ENCODE data around the gene REEP1. TPM values are rescaled to one million over a fixed set of nuclear protein-coding genes. Genes with fewer than 3 reads are reported as not detected.
A peak's percentile ranks its signal among the peaks of the same experiment; 100 is the strongest.
"Not testable (repeated sequence)": the region's sequence is repeated elsewhere in the genome, so short reads cannot be mapped to it uniquely, and the experiment has no call there.

Gene REEP1
- polyA plus RNA-seq, 4 donors, result 5.9 to 16.8 (median 8.8) TPM

DNA sequence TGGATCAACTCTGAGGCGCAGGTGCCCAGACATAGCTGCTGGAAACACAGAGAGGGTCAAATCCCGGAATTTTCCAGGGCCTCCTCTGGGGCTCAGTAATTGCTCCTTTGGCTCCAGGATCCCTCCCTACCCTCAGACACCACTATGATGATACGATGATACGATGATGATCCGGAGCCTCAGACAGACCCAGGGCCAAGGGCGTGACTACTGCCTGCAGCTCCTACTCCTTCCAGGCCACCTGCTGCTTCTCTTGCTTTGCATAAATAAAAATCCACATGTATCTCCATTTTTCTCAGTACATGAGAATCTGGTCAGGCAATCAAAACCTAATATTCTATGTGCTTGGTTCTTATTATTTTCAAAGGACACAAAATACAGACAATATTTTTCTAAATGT is 104.5 kb downstream of the REEP1 start:
- Histone ChIP-seq H3K4me1 (ENCODE audit: control insufficient read depth in 3 of 3, insufficient read depth in 2 of 3, low read depth in 1 of 3, low read length in 2 of 3) (peaks cover 0 to 7% (median 0%) of the 10 kb centered on the region in 3 donors), H3K4me3 (ENCODE audit: low read depth in 1 of 3, low read length in 3 of 3) (no peak overlapping the region), H3K9me3 (ENCODE audit: control insufficient read depth in 2 of 2, insufficient read depth in 1 of 2, low read depth in 1 of 2, low read length in 1 of 2) (no peaks in the 10 kb centered on the region), H3K27me3 (ENCODE audit: control insufficient read depth in 3 of 3, insufficient read depth in 3 of 3, low read length in 3 of 3) (no peaks in the 10 kb centered on the region), H3K36me3 (ENCODE audit: control insufficient read depth in 3 of 3, insufficient read depth in 2 of 3, low read depth in 1 of 3, low read length in 3 of 3) (peaks cover 0 to 31% (median 0%) of the 10 kb centered on the region in 3 donors), H3K27ac (ENCODE audit: low read depth in 1 of 3, low read length in 2 of 3) (no peak overlapping the region)
- WGBS, 3 donors, result 84 to 89% (median 85%) methylated on average over 6 of the region's 6 CpGs
- FAIRE-seq (no peak), DNase-seq (no peak)

GRCh38 chr2:86232373-86232784 is 105.0 kb downstream of the REEP1 start:
- Histone ChIP-seq H3K36me3 (ENCODE audit: control insufficient read depth in 3 of 3, insufficient read depth in 2 of 3, low read depth in 1 of 3, low read length in 3 of 3) (peaks cover 0 to 32% (median 0%) of the 10 kb centered on the region in 3 donors), H3K27ac (ENCODE audit: low read depth in 1 of 3, low read length in 2 of 3) (no peak overlapping the region), H3K9me3 (ENCODE audit: control insufficient read depth in 2 of 2, insufficient read depth in 1 of 2, low read depth in 1 of 2, low read length in 1 of 2) (no peaks in the 10 kb centered on the region), H3K4me1 (ENCODE audit: control insufficient read depth in 3 of 3, insufficient read depth in 2 of 3, low read depth in 1 of 3, low read length in 2 of 3) (peaks cover 0 to 7% (median 0%) of the 10 kb centered on the region in 3 donors), H3K4me3 (ENCODE audit: low read depth in 1 of 3, low read length in 3 of 3) (no peak overlapping the region), H3K27me3 (ENCODE audit: control insufficient read depth in 3 of 3, insufficient read depth in 3 of 3, low read length in 3 of 3) (no peaks in the 10 kb centered on the region)
- FAIRE-seq, result no peak
- WGBS, 3 donors, result 81 to 90% (median 87%) methylated on average over 12 to 15 of the region's 15 CpGs
- DNase-seq, result no peak

DNA sequence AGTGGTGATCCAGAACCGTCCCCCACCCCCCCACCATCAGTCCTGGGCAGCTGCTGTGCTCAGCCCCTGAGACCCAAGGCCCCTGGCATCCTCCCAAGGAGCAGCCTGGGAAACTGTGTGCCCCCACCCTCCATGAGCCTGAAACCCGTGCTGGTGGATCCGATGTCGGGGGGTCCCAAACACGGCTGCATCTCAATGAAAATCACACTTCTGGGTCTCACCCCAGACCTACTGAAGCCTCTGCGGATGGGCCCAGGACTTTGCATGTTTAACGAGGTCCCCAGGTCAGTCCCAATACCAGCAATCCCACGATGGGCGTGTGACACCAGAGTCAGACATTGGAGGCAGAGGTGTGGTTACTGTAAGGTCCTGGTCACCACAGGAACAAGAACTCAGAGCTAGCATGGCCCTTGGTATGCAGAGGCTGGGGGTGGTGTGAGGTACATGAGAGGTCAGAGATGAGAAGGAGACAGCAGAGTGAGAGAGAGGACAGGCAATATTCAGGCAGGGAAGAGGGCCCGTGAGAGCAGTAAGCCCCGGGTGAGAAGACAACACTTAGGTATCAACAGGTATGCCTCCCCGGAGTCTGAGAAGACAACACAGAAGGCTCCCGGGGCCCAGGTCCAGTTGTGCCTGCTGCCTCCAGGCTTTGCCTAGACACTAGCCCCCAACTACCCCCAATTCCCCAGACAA is 105.6 kb downstream of the REEP1 start:
- DNase-seq, result no peak
- Histone ChIP-seq H3K9me3 (ENCODE audit: control insufficient read depth in 2 of 2, insufficient read depth in 1 of 2, low read depth in 1 of 2, low read length in 1 of 2) (no peaks in the 10 kb centered on the region), H3K4me3 (ENCODE audit: low read depth in 1 of 3, low read length in 3 of 3) (no peak overlapping the region), H3K27me3 (ENCODE audit: control insufficient read depth in 3 of 3, insufficient read depth in 3 of 3, low read length in 3 of 3) (no peaks in the 10 kb centered on the region), H3K36me3 (ENCODE audit: control insufficient read depth in 3 of 3, insufficient read depth in 2 of 3, low read depth in 1 of 3, low read length in 3 of 3) (peaks cover 0 to 35% (median 0%) of the 10 kb centered on the region in 3 donors), H3K4me1 (ENCODE audit: control insufficient read depth in 3 of 3, insufficient read depth in 2 of 3, low read depth in 1 of 3, low read length in 2 of 3) (peaks cover 0 to 7% (median 0%) of the 10 kb centered on the region in 3 donors), H3K27ac (ENCODE audit: low read depth in 1 of 3, low read length in 2 of 3) (no peak overlapping the region)
- WGBS, 3 donors, result 87 to 88% (median 88%) methylated on average over 13 of the region's 13 CpGs
- no peak for FAIRE-seq

DNA sequence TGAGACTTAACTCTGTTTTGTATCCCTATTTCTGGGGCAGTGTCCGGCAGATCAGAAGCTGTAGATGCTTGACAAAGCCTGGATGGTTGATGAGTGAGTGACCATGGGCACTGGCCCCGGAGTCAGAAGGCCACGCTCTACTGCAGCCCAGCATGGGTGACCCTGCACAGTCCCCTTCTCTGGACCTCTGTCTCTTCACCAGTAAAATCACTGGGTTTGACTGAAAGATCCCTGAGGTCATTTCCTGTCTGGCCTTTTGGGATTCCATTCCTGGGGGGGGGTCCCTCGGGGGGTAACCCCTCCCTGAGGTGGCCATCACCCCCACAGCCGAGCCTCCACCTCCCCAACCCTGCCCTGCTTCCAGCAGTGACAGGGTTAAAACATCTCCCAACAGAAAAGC is 106.5 kb downstream of the REEP1 start:
- Histone ChIP-seq H3K27ac (ENCODE audit: low read depth in 1 of 3, low read length in 2 of 3) (no peak overlapping the region), H3K4me3 (ENCODE audit: low read depth in 1 of 3, low read length in 3 of 3) (no peak overlapping the region), H3K27me3 (ENCODE audit: control insufficient read depth in 3 of 3, insufficient read depth in 3 of 3, low read length in 3 of 3) (no peaks in the 10 kb centered on the region), H3K36me3 (ENCODE audit: control insufficient read depth in 3 of 3, insufficient read depth in 2 of 3, low read depth in 1 of 3, low read length in 3 of 3) (peaks cover 0 to 35% (median 0%) of the 10 kb centered on the region in 3 donors), H3K9me3 (ENCODE audit: control insufficient read depth in 2 of 2, insufficient read depth in 1 of 2, low read depth in 1 of 2, low read length in 1 of 2) (no peaks in the 10 kb centered on the region), H3K4me1 (ENCODE audit: control insufficient read depth in 3 of 3, insufficient read depth in 2 of 3, low read depth in 1 of 3, low read length in 2 of 3) (peaks cover 0 to 7% (median 0%) of the 10 kb centered on the region in 3 donors)
- DNase-seq (no peak), FAIRE-seq (no peak)
- WGBS, 3 donors, result 84 to 90% (median 84%) methylated on average over 5 of the region's 5 CpGs

DNA sequence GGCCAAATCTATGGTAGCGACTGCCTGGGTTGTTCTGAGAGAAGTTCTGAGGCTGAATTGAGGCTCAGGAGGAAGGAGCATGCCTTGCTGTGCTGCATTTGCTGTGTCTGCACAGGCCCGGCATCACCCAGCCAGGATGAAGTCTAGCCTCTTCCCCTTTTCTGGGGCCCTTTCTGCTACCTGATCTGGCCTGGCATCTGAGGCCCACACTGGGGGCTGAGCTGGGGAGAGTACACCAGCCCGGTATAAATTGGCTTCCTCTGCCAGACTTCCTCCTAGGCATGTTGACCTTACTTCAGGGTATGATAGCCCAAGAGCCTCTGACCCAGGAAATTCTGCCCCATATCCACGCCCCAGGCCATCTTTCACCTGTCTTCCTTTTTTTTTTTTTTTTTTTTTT is 108.2 kb downstream of the REEP1 start:
- FAIRE-seq (no peak), DNase-seq (peak in 1 of 2 donors; percentile 45)
- Histone ChIP-seq H3K4me3 (ENCODE audit: low read depth in 1 of 3, low read length in 3 of 3) (no peak overlapping the region), H3K27me3 (ENCODE audit: control insufficient read depth in 3 of 3, insufficient read depth in 3 of 3, low read length in 3 of 3) (no peaks in the 10 kb centered on the region), H3K27ac (ENCODE audit: low read depth in 1 of 3, low read length in 2 of 3) (no peak overlapping the region), H3K9me3 (ENCODE audit: control insufficient read depth in 2 of 2, insufficient read depth in 1 of 2, low read depth in 1 of 2, low read length in 1 of 2) (no peaks in the 10 kb centered on the region), H3K4me1 (ENCODE audit: control insufficient read depth in 3 of 3, insufficient read depth in 2 of 3, low read depth in 1 of 3, low read length in 2 of 3) (peaks cover 0 to 7% (median 0%) of the 10 kb centered on the region in 3 donors), H3K36me3 (ENCODE audit: control insufficient read depth in 3 of 3, insufficient read depth in 2 of 3, low read depth in 1 of 3, low read length in 3 of 3) (peaks cover 0 to 39% (median 0%) of the 10 kb centered on the region in 3 donors)
- WGBS, 3 donors, result 58 to 66% (median 60%) methylated on average over 4 of the region's 4 CpGs

DNA sequence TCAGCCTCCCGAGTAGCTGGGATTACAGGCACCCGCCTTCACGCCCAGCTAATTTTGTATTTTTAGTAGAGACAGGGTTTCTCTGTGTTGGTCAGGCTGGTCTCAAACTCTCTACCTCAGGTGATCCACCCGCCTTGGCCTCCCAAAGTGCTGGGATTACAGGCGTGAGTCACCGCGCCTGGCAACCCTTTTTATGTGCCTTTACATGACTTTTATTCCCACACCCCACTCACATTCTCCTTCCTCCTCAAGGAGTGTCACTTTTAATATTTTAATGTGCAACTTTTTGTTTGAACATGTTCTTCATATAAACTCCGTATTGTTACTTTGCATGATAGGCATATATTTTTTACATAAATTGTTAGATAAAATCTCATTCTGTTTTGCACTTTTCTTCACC is 108.9 kb downstream of the REEP1 start:
- DNase-seq; H3K4me3 ChIP-seq (ENCODE audit: low read depth in 1 of 3, low read length in 3 of 3); H3K27ac ChIP-seq (ENCODE audit: low read depth in 1 of 3, low read length in 2 of 3); H3K9me3 ChIP-seq (ENCODE audit: control insufficient read depth in 2 of 2, insufficient read depth in 1 of 2, low read depth in 1 of 2, low read length in 1 of 2); FAIRE-seq; H3K4me1 ChIP-seq (ENCODE audit: control insufficient read depth in 3 of 3, insufficient read depth in 2 of 3, low read depth in 1 of 3, low read length in 2 of 3); H3K27me3 ChIP-seq (ENCODE audit: control insufficient read depth in 3 of 3, insufficient read depth in 3 of 3, low read length in 3 of 3): not testable (repeated sequence)
- H3K36me3 ChIP-seq (ENCODE audit: control insufficient read depth in 3 of 3, insufficient read depth in 2 of 3, low read depth in 1 of 3, low read length in 3 of 3), result peaks cover 0 to 39% (median 0%) of the 10 kb centered on the region in 3 donors
- WGBS, 3 donors, result 92 to 95% (median 93%) methylated on average over 8 of the region's 8 CpGs

DNA sequence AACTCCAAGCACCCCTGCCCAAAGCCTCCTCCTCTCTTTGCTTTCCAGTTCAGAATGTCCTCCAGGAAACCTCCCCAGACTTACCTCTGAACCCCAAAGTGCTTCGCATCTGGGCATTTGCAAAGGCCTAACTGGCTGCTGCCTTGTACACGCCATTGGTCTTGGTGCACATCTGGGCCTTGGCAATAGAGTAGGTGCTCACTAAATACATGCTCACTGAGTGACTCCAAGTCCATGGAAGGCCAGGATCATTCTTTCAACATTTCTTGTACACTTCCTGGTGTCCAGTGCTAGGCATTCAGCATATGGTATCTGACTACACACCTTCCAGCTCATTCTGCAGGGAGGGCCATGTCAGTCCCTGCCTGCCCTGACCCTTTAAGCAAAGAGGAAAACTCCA is 109.7 kb downstream of the REEP1 start:
- peaks cover 0 to 13% (median 0%) of the 10 kb centered on the region in 3 donors for H3K4me1 ChIP-seq (ENCODE audit: control insufficient read depth in 3 of 3, insufficient read depth in 2 of 3, low read depth in 1 of 3, low read length in 2 of 3)
- no peak overlapping the region for H3K4me3 ChIP-seq (ENCODE audit: low read depth in 1 of 3, low read length in 3 of 3)
- no peaks in the 10 kb centered on the region for H3K9me3 ChIP-seq (ENCODE audit: control insufficient read depth in 2 of 2, insufficient read depth in 1 of 2, low read depth in 1 of 2, low read length in 1 of 2)
- FAIRE-seq, result no peak
- no peak for DNase-seq
- 90 to 95% (median 94%) methylated on average over 2 of the region's 2 CpGs for WGBS, 3 donors
- H3K27ac ChIP-seq (ENCODE audit: low read depth in 1 of 3, low read length in 2 of 3), result no peak overlapping the region
- H3K36me3 ChIP-seq (ENCODE audit: control insufficient read depth in 3 of 3, insufficient read depth in 2 of 3, low read depth in 1 of 3, low read length in 3 of 3), result peaks cover 0 to 38% (median 0%) of the 10 kb centered on the region in 3 donors
- H3K27me3 ChIP-seq (ENCODE audit: control insufficient read depth in 3 of 3, insufficient read depth in 3 of 3, low read length in 3 of 3), result no peaks in the 10 kb centered on the region

DNA sequence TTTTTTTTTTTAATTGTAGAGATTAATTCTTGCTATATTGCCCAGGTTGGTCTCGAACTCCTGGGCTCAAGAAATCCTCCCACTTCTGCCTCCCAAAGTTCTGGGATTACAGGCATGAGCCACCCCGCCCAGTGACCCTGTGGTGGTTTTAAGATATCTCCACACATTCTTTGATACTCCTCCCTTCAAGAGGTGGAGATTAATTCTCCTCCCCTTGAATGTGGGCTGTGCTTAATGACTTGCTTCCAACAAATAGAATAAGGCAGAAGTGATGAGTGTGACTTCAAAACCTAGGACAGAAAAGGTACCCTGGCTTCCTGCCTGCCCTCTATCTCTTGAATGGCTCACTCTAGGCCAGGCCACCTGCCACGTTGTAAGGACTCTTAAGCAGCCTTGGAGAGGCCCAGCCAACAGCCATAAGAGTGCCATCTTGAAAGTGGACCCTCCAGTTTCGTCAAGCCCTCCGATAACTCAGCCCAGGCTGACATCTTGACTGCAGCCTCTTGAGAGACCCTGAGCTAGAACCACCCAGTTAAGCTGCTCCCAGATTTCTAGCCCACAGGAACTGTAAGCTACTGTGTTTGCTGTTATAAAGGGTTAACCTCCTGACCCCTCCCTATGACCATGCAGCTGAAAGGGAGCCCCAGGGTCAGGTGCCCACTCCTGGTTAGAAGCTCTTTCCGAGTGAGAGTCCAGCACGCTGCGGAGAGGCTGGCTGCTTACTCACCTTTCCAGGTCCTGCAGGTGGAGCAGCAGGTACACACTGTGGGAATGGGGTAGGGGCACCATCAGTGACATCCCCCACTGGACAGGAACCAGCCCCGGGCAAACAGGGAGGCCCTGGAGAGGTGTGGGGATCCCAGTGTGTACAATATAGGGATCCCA is 110.5 kb downstream of the REEP1 start:
- no peaks in the 10 kb centered on the region for H3K27me3 ChIP-seq (ENCODE audit: control insufficient read depth in 3 of 3, insufficient read depth in 3 of 3, low read length in 3 of 3)
- DNase-seq (no peak), FAIRE-seq (no peak)
- H3K4me1 ChIP-seq (ENCODE audit: control insufficient read depth in 3 of 3, insufficient read depth in 2 of 3, low read depth in 1 of 3, low read length in 2 of 3), result peaks cover 0 to 13% (median 0%) of the 10 kb centered on the region in 3 donors
- no peak overlapping the region for H3K27ac ChIP-seq (ENCODE audit: low read depth in 1 of 3, low read length in 2 of 3)
- H3K36me3 ChIP-seq (ENCODE audit: control insufficient read depth in 3 of 3, insufficient read depth in 2 of 3, low read depth in 1 of 3, low read length in 3 of 3), result peaks cover 0 to 30% (median 0%) of the 10 kb centered on the region in 3 donors
- H3K4me3 ChIP-seq (ENCODE audit: low read depth in 1 of 3, low read length in 3 of 3), result no peak overlapping the region
- H3K9me3 ChIP-seq (ENCODE audit: control insufficient read depth in 2 of 2, insufficient read depth in 1 of 2, low read depth in 1 of 2, low read length in 1 of 2), result no peaks in the 10 kb centered on the region
- 79 to 91% (median 83%) methylated on average over 9 of the region's 9 CpGs for WGBS, 3 donors

Measured in small intestine (tissue), 7 donors.